Activated CD4-positive, alpha-beta T cell treated with anti-CD3 and anti-CD28 coated beads, Interleukin-2, amount 10 ng/mL, durations not matched to agents 7 days and 5 days (primary cell): ENCODE measurements around the gene PHF10. TPM values are rescaled to one million over a fixed set of nuclear protein-coding genes. Genes with fewer than 3 reads are reported as not detected.
"Not testable (repeated sequence)": the region's sequence is repeated elsewhere in the genome, so short reads cannot be mapped to it uniquely, and the experiment has no call there.

ENCODE experiments used
- CTCF ChIA-PET: fragments of 350-600 bp; sonication (Branson Sonifier 250); formaldehyde crosslinking; loops from one replicate; lab custom pipeline; 2021; ENCODE audit warnings: antibody characterized with exemption; lab: Charles Lee
- POLR2A ChIA-PET: fragments of 350-600 bp; sonication (Branson Sonifier 250); formaldehyde crosslinking; loops from one replicate; lab custom pipeline; 2021; ENCODE audit warnings: antibody characterized with exemption; lab: Charles Lee
- DNase-seq: peaks from one replicate; pipeline ENCODE4 v3.0.0-alpha.2; 2020
- H3K27ac Mint-ChIP-seq: one replicate; pipeline ENCODE4 v1.8.0; 2021; ENCODE audit warnings: mild to moderate bottlenecking, moderate library complexity, mixed read lengths
- H3K27me3 Mint-ChIP-seq: one replicate; pipeline ENCODE4 v1.8.0; 2021; ENCODE audit warnings: mixed read lengths
- H3K36me3 Mint-ChIP-seq: one replicate; pipeline ENCODE4 v1.8.0; 2021; ENCODE audit warnings: low read depth, mixed read lengths
- H3K4me1 Mint-ChIP-seq: one replicate; pipeline ENCODE4 v1.8.0; 2021; ENCODE audit warnings: mixed read lengths
- H3K4me3 Mint-ChIP-seq: one replicate; pipeline ENCODE4 v1.8.0; 2021; ENCODE audit warnings: mild to moderate bottlenecking, moderate library complexity, mixed read lengths
- H3K9me3 Mint-ChIP-seq: one replicate; pipeline ENCODE4 v1.8.0; 2021; ENCODE audit warnings: mixed read lengths
- total RNA-seq, 2 experiments: library from RNA; stranded (reverse); gene quantifications; one replicate each; pipeline ENCODE4 v1.2.3, GENCODE V29; 2021

PHF10 gene
- total RNA-seq, 2 experiments from 2014 or later: 57.4 to 59.7 TPM

GRCh38 chr6:169719117-169719516 lies 5.2 kb downstream of the PHF10 start:
- POLR2A ChIA-PET: no interaction called here
- no peak for DNase-seq
- no peaks in the 10 kb centered on the region for H3K27me3 Mint-ChIP-seq
- H3K9me3 Mint-ChIP-seq: no peaks in the 10 kb centered on the region
- no peak overlapping the region for H3K4me3 Mint-ChIP-seq
- no peak overlapping the region for H3K27ac Mint-ChIP-seq
- H3K4me1 Mint-ChIP-seq: peaks cover 26% of the 10 kb centered on the region
- peaks cover 21% of the 10 kb centered on the region for H3K36me3 Mint-ChIP-seq
- CTCF ChIA-PET: interaction anchor here (1.3 kb wide), 1 partner anchor 71 kb away, joined by 3 read pairs; no protein-coding TSS in a partner anchor

- H3K4me3 Mint-ChIP-seq: no peak overlapping the region
Measured at GRCh38 chr6:169714595-169714994, 9.7 kb downstream of the PHF10 start.

DNA sequence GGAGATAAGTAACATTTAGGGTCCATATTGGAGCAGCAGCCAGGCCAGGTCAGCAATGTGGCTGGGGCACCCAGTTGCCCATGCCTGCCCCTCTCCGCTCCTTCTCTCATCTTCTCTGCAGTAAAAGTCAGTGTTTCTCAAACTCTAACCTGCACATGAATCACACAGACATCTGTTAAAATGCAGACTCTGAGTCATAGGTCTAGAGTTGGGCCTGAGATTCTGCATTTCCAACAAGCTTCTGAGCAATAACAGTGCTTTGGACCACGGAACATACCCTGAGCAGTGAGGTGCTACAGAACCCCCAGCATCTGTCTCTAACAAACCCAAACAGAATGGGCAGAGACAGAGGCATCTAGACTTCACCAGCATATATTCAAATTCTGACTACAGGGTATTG lies 10.1 kb downstream of the PHF10 start:
- H3K27ac Mint-ChIP-seq: no peak overlapping the region
- ChIA-PET POLR2A (no interaction called here), CTCF (interaction anchor here (2.0 kb wide), 1 partner anchor 11 kb away, joined by 11 read pairs; the partner anchor contains the start of genes C6orf120 and WDR27)
- H3K9me3 Mint-ChIP-seq: no peaks in the 10 kb centered on the region
- DNase-seq: no peak
- H3K4me1 Mint-ChIP-seq: peaks cover 4% of the 10 kb centered on the region
- H3K27me3 Mint-ChIP-seq: no peaks in the 10 kb centered on the region
- H3K36me3 Mint-ChIP-seq: peaks cover 33% of the 10 kb centered on the region
- H3K4me3 Mint-ChIP-seq: no peak overlapping the region

More at GRCh38 chr6:169714595-169714994, 9.7 kb downstream of the PHF10 start:
- Mint-ChIP-seq H3K36me3 (peaks cover 32% of the 10 kb centered on the region), H3K4me1 (peaks cover 8% of the 10 kb centered on the region), H3K27ac (no peak overlapping the region), H3K27me3 (no peaks in the 10 kb centered on the region), H3K9me3 (no peaks in the 10 kb centered on the region)
- no peak for DNase-seq
- ChIA-PET POLR2A (no interaction called here), CTCF (interaction anchor here (2.0 kb wide), 1 partner anchor 12 kb away, joined by 11 read pairs; the partner anchor contains the start of genes C6orf120 and WDR27)

GRCh38 chr6:169710009-169710408 lies 14.3 kb downstream of the PHF10 start:
- Mint-ChIP-seq H3K27me3 (no peaks in the 10 kb centered on the region), H3K36me3 (peaks cover 35% of the 10 kb centered on the region), H3K9me3 (no peaks in the 10 kb centered on the region), H3K4me1 (peaks cover 14% of the 10 kb centered on the region), H3K4me3 (no peak overlapping the region), H3K27ac (no peak overlapping the region)
- ChIA-PET CTCF (interaction anchor here (1.2 kb wide), 1 partner anchor 80 kb away, joined by 3 read pairs; no protein-coding TSS in a partner anchor), POLR2A (interaction anchor here (0.7 kb wide), 1 partner anchor 502 kb away, joined by 3 read pairs; no protein-coding TSS in a partner anchor)
- DNase-seq: no peak

- ChIA-PET POLR2A (no interaction called here), CTCF (interaction anchor here (1.1 to 1.9 kb wide), 3 partner anchors 8 to 80 kb away, joined by 3 to 5 read pairs (median 3); no protein-coding TSS in a partner anchor)
- Mint-ChIP-seq H3K4me3 (no peak overlapping the region), H3K9me3 (no peaks in the 10 kb centered on the region), H3K27ac (no peak overlapping the region), H3K36me3 (peaks cover 34% of the 10 kb centered on the region), H3K27me3 (no peaks in the 10 kb centered on the region), H3K4me1 (peaks cover 19% of the 10 kb centered on the region)
- no peak for DNase-seq
Measured at GRCh38 chr6:169709293-169709692, 15.0 kb downstream of the PHF10 start.

- CTCF ChIA-PET: interaction anchor here (1.2 to 1.9 kb wide), 2 partner anchors 14 to 17 kb away, joined by 3 to 5 read pairs; partner anchors contain the start of gene PHF10
- Mint-ChIP-seq H3K4me1 (peaks cover 34% of the 10 kb centered on the region), H3K9me3 (no peaks in the 10 kb centered on the region), H3K4me3 (no peak overlapping the region), H3K27ac (no peak overlapping the region), H3K27me3 (no peaks in the 10 kb centered on the region), H3K36me3 (peaks cover 35% of the 10 kb centered on the region)
- no peak for DNase-seq
- POLR2A ChIA-PET: no interaction called here
Measured at GRCh38 chr6:169707772-169708171, 16.5 kb downstream of the PHF10 start.

- Mint-ChIP-seq H3K36me3 (peaks cover 21% of the 10 kb centered on the region), H3K4me3 (peak overlapping the region; percentile 86), H3K4me1 (peaks cover 50% of the 10 kb centered on the region), H3K27ac (peak overlapping the region; percentile 93), H3K9me3 (no peaks in the 10 kb centered on the region), H3K27me3 (no peaks in the 10 kb centered on the region)
- no peak for DNase-seq
- ChIA-PET POLR2A (interaction anchor here (0.9 kb wide), 1 partner anchor 15 kb away, joined by 3 read pairs; no protein-coding TSS in a partner anchor), CTCF (interaction anchor here (1.2 to 2.6 kb wide), 2 partner anchors 12 to 22 kb away, joined by 3 to 11 read pairs; no protein-coding TSS in a partner anchor)
Measured at GRCh38 chr6:169702840-169703246, 21.5 kb downstream of the PHF10 start.

DNA sequence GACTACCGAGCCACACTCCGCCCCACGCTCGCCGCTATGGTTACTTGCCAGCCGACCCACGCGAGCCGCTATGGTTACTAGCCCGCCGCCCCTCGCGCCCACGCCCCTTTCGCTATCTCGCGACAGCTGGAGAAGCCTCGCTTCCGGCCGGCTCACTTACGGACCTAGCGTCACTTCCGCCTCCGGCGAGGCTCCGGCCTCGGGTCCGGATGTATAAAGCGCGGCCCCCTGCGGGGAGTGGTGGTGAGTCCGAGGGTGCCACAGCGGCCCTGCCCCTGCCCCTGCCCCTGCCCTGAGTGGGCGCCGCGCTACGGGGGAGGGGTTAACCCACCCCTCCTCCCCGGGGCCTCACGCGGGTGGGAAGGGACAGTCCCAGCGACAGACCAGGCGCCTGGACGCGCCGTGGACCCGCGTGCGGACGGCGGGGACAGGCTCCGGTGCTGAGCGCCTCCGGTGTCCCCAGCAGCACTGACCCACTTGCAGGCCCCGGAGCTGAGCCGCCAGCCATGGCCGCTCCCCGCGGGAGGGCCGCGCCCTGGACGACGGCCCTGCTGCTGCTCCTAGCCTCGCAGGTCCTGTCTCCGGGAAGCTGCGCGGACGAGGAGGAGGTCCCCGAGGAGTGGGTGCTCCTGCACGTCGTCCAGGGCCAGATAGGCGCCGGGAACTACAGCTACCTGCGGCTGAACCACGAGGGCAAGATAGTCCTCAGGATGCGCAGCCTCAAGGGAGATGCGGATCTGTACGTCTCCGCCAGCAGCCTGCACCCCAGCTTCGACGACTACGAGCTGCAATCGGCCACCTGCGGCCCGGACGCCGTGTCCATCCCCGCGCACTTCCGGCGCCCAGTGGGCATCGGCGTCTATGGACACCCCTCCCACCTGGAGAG lies 22.1 kb downstream of the PHF10 start, which contains the start of the genes C6orf120 and WDR27:
Gene C6orf120 (plus strand): TSS at position 173 of the 886 bp plus-strand sequence. CDS start 334 bp downstream, at position 507.
Gene WDR27 (minus strand): TSS at position 76 of the 886 bp plus-strand sequence. CDS start 13,024 bp downstream, outside the sequence.
- POLR2A ChIA-PET: interaction anchor here (0.8 to 0.9 kb wide), 2 partner anchors 16 to 102 kb away, joined by 3 read pairs; no protein-coding TSS in a partner anchor
- Mint-ChIP-seq H3K27me3 (no peaks in the 10 kb centered on the region), H3K4me1 (peaks cover 49% of the 10 kb centered on the region), H3K9me3 (no peaks in the 10 kb centered on the region), H3K36me3 (peaks cover 21% of the 10 kb centered on the region), H3K4me3 (peak within 1 kb of the TSS; percentile 87), H3K27ac (peak within 1 kb of the TSS; percentile 93)
- peak; percentile 97 for DNase-seq
- CTCF ChIA-PET: interaction anchor here (0.8 to 2.6 kb wide), 5 partner anchors 10 to 815 kb away, joined by 3 to 11 read pairs (median 3); no protein-coding TSS in a partner anchor

DNA sequence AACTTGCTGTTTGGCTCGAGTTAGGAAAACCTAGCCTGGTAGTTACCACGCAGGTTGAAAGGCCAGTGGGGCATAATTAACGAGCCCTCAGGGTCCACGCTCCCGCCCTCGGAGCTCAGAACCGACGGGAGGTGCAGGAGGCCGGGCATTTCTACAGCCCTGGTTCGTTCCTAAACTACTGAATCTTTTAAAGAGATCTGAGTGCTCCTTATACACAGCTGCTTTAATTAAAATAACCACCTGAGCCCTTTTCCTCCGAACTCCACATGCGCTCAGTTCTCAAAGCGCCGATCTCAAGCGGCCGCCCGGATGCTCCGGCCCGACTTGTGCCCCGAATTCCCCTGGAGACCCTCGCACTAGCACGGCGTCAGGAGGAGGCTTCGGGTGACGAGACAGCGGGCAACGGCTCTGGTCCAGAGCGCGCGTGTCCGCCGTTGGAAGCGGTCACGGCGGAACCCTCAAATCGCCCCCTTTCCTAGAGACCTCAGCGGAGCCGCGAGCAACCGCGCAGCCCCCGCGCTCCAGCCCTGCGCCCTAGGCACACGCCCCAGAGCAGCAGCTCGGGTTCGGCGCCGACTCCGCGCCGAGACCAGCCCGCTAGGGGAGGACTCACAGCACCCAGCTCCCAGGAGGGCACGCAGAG lies 22.9 kb downstream of the PHF10 start:
- Mint-ChIP-seq H3K4me1 (peaks cover 48% of the 10 kb centered on the region), H3K27me3 (no peaks in the 10 kb centered on the region), H3K9me3 (no peaks in the 10 kb centered on the region), H3K36me3 (peaks cover 20% of the 10 kb centered on the region), H3K27ac (peak overlapping the region; percentile 87), H3K4me3 (peak overlapping the region; percentile 87)
- no peak for DNase-seq
- ChIA-PET CTCF (interaction anchor here (0.8 to 2.6 kb wide), 5 partner anchors 10 to 816 kb away, joined by 3 to 11 read pairs (median 3); partner anchors contain the start of genes DYNLT2 and ERMARD), POLR2A (interaction anchor here (0.8 to 1.0 kb wide), 2 partner anchors 50 to 103 kb away, joined by 3 to 5 read pairs; no protein-coding TSS in a partner anchor)

DNA sequence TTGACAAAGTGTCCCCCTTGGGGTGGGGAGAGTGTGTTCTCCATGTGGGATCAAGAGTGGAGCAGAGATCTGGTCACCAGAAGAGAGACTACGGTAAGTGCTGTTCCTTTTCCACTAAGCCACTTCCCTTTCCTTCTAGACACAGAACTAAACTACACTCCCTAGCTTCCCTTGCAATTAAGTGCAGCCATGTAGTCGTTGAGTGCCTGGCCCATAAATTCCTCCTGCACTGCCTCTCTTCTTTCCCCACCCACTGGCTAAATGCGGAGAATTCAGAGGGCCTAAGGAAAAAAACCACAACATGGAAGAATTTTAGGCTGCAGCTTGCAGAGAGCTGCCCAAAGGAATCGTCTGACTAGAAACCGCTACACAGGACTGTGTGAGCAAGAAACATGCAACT lies 24.0 kb downstream of the PHF10 start:
- no peaks in the 10 kb centered on the region for H3K27me3 Mint-ChIP-seq
- H3K4me3 Mint-ChIP-seq: no peak overlapping the region
- H3K27ac Mint-ChIP-seq: no peak overlapping the region
- ChIA-PET POLR2A (no interaction called here), CTCF (no interaction called here)
- H3K36me3 Mint-ChIP-seq: peaks cover 15% of the 10 kb centered on the region
- DNase-seq: no peak
- H3K9me3 Mint-ChIP-seq: peaks cover 4% of the 10 kb centered on the region
- H3K4me1 Mint-ChIP-seq: peaks cover 40% of the 10 kb centered on the region

- POLR2A ChIA-PET, H3K27ac Mint-ChIP-seq, H3K27me3 Mint-ChIP-seq, H3K36me3 Mint-ChIP-seq, H3K4me3 Mint-ChIP-seq, CTCF ChIA-PET: not testable (repeated sequence)
- peak; percentile 15 for DNase-seq
- Mint-ChIP-seq H3K9me3 (peaks cover 10% of the 10 kb centered on the region), H3K4me1 (peaks cover 17% of the 10 kb centered on the region)
Measured at GRCh38 chr6:169697115-169697514, 27.2 kb downstream of the PHF10 start.

DNA sequence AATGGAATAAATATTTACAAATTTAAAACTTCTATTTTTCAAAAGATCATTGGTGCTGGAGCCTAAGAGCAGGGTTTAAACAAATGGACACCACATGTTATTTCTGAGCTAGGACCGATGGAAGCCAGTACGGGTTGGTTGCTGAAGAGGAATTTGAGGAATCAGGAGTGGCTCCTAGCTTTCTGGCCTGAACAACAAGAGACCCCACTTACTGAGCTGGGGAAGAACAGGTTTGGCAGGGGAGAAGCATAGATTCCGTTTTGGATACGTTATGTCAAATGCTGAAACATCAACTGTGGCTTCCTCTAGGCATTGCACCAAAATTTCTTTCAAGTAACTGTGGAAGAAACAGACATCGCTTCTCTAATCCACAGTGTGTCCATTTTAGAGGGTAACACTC lies 29.2 kb downstream of the PHF10 start:
- H3K9me3 Mint-ChIP-seq: peaks cover 10% of the 10 kb centered on the region
- peaks cover 3% of the 10 kb centered on the region for H3K36me3 Mint-ChIP-seq
- ChIA-PET CTCF (interaction anchor here (0.5 kb wide), 1 partner anchor 50 kb away, joined by 3 read pairs; no protein-coding TSS in a partner anchor), POLR2A (no interaction called here)
- H3K4me1 Mint-ChIP-seq: peaks cover 15% of the 10 kb centered on the region
- no peaks in the 10 kb centered on the region for H3K27me3 Mint-ChIP-seq
- no peak overlapping the region for H3K4me3 Mint-ChIP-seq
- no peak for DNase-seq
- no peak overlapping the region for H3K27ac Mint-ChIP-seq
